Gastroesophageal sphincter (tissue), 3 donors: Measurements from ENCODE around the gene PLEKHG2.

Source experiments
- EP300 ChIP-seq: sonication (generic); formaldehyde crosslinking; IDR thresholded peaks from one replicate; pipeline ENCODE4 v1.6.1; 2017; ENCODE audit warnings: antibody characterized with exemption, mild to moderate bottlenecking
- POLR2A ChIP-seq, 2 donors: fragments of 450-650 bp; IDR thresholded peaks; one replicate each; pipeline ENCODE4 v1.6.1; 2017; ENCODE audit warnings: antibody characterized with exemption in 2 of 2, mild to moderate bottlenecking in 2 of 2, moderate library complexity in 1 of 2
- POLR2AphosphoS5 ChIP-seq: sonication (generic); formaldehyde crosslinking; IDR thresholded peaks from one replicate; pipeline ENCODE4 v1.6.1; 2017; ENCODE audit warnings: antibody characterized with exemption
- TF ChIP-seq, protein P1 (sequence below), 4 experiments: fragments of 200-600 bp in 2 of 4; fragments of 450-650 bp in 2 of 4; sonication (generic) in 1 of 4; IDR thresholded peaks; one replicate each; pipeline ENCODE4 v1.5.1; 2017 to 2019; ENCODE audit warnings: antibody characterized with exemption in 4 of 4, mild to moderate bottlenecking in 2 of 4, moderate library complexity in 2 of 4

DNA sequence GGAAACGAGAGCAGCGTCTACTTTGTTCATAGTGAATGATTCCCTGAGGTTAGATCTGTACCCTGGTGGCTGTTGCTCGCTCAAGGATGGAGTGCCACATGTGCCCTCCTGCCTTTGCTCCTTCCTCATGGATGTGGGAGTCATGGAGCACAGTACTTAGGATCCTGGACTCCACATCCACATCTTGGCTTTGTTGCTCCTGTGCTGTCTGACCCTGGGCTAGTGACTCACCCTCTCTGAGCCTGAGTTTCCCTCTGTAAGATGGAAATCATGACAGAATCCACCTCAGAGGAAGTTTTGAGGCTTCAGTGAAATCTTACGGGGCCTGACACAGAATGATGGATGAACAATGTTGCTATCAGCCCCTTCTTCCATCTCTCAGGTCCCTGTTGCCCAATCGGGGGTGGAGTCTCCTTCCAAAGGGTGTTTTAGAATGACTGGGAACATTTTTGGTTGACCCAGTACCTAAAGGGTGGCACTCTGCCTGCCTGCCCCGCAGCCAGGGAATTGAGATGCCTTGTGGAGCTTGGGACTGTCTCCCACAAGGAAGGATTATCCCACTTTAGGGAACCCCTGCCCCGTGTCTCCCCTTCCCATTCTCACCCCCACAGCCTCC is 58.4 kb downstream of the PLEKHG2 start:
- TF ChIP-seq POLR2A (IDR thresholded peaks at IDR 0.05) (no peak), POLR2AphosphoS5 (no peak), EP300 (no peak)
- TF ChIP-seq, protein P1, sequence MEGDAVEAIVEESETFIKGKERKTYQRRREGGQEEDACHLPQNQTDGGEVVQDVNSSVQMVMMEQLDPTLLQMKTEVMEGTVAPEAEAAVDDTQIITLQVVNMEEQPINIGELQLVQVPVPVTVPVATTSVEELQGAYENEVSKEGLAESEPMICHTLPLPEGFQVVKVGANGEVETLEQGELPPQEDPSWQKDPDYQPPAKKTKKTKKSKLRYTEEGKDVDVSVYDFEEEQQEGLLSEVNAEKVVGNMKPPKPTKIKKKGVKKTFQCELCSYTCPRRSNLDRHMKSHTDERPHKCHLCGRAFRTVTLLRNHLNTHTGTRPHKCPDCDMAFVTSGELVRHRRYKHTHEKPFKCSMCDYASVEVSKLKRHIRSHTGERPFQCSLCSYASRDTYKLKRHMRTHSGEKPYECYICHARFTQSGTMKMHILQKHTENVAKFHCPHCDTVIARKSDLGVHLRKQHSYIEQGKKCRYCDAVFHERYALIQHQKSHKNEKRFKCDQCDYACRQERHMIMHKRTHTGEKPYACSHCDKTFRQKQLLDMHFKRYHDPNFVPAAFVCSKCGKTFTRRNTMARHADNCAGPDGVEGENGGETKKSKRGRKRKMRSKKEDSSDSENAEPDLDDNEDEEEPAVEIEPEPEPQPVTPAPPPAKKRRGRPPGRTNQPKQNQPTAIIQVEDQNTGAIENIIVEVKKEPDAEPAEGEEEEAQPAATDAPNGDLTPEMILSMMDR (IDR thresholded peaks at IDR 0.05) = no peak
